Activated CD4-positive, alpha-beta T cell treated with anti-CD3 and anti-CD28 coated beads, Interleukin-2, Interleukin-6, amounts not matched to agents 100 ng/mL and 50 ng/mL, durations not matched to agents 16 hours and 8 hours (primary cell): ENCODE results near the gene NFATC1.
"Not testable (repeated sequence)": the region's sequence is repeated elsewhere in the genome, so short reads cannot be mapped to it uniquely, and the experiment has no call there.

Source experiments
- DNase-seq: peaks from one replicate; pipeline ENCODE4 v3.0.0-alpha.2; 2020

Gene NFATC1

GRCh38 chr18:79479116-79479760 is 83.5 kb downstream of the NFATC1 start:
- DNase-seq, result no peak

DNA sequence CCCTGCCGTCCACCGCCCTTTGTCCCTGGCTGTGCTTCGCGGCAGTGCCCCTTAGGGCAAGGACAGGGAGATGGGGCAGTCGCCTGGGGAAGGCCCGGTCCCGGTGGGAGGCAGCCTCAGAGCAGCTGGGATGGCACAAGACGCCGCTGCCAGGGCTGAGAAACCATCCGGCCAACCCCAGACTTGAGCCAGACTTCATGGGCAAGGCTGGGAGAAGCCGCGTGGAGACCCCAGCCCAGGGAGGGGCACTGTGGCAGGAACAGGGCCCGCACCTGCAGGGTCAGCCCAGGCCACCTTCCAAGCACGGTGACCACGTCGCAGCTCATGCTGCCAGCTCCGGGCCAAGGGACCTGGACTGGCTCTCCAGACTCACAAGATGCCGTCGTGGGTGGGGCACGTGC is 84.0 kb downstream of the NFATC1 start:
- no peak for DNase-seq

GRCh38 chr18:79480171-79481045 is 84.7 kb downstream of the NFATC1 start:
- DNase-seq, result no peak

DNA sequence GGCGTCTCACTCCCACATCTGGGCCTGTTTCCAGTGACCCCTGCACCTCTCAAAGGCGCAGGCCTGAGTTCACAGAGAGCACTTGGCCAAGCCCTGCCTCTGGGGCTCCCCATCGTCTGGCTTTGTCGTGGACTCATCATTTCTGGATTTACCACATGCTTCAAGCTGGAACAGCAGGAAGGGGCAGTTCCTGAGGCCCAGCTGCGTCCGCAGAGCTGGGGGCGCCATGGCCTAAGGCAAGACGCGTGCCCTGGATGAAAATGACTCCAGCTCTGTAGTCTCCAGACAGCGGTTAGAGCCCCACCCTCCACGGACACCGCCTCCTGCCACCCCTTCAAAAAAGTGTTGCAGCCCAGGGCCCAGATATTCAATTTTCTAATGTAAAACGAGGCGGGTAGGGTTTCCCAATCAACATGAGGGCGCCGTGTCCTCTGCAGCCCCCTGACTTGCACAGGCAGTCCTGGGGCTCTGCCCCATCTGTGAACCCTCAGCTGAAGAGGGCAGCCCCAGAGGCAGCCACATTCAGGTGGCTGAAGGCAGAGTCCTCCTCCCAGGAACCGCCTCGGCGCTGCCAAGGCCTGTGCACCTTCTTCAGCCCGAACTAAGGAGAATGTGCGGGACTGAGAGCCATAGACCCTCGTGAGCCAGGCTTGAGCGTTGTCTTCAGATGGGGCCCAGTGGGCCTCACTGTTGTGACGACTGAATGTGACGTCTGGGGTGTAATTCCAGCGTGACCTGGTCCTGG is 85.5 kb downstream of the NFATC1 start:
- no peak for DNase-seq

GRCh38 chr18:79483393-79483792 is 87.7 kb downstream of the NFATC1 start:
- DNase-seq, result not testable (repeated sequence)

GRCh38 chr18:79483971-79484491 is 88.3 kb downstream of the NFATC1 start:
- DNase-seq, result no peak

DNA sequence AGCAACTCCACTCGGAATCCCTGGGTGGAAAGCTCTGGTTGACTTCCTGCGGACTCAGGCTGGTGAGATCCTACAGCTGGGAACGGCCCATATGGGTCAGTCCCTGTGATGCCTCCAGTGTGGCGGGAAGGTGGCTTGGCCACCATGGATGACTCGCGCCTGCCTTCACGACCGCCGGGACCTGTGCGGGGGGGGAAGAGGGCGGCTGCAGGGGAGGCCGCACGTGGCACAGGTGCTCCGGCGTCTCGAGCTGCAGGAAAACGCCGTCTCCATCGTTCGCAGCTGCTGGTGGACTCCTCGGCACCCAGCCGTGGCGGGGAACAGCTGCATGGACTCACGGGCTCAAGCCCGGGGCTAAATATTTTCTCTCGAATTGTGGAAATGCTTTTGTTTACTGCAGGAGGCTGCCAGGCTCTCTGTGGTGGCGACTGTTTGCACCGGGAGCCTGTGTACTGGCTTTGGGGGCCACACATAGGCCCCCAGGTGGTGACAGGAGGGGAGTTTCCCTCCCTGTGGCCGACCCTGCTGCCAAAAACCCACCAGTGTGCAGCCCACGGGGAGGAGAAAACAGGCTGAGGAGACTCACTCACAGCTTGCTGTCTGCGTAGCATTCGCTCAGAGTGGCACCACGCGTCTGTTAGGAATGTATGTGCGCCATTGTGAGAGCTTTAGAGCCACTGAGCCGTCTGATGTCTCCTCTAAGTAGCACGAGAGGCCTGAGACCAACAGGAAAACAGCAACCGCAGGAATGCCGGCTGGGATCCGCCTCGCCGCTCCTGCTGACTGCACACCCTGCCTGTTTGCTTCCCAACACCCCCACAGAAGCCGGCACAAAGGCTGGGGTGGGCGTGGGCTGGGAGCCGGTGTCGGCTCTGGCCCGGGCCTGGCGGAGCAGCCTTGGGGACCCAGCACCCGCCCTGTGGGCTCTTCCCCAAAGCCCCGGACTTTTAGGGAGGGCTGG is 89.2 kb downstream of the NFATC1 start:
- no peak for DNase-seq

- DNase-seq, result no peak
Measured at GRCh38 chr18:79485788-79486355, 90.1 kb downstream of the NFATC1 start.

- no peak for DNase-seq
Measured at GRCh38 chr18:79486356-79487182, 90.8 kb downstream of the NFATC1 start.

GRCh38 chr18:79487183-79487800 is 91.6 kb downstream of the NFATC1 start:
- no peak for DNase-seq

DNA sequence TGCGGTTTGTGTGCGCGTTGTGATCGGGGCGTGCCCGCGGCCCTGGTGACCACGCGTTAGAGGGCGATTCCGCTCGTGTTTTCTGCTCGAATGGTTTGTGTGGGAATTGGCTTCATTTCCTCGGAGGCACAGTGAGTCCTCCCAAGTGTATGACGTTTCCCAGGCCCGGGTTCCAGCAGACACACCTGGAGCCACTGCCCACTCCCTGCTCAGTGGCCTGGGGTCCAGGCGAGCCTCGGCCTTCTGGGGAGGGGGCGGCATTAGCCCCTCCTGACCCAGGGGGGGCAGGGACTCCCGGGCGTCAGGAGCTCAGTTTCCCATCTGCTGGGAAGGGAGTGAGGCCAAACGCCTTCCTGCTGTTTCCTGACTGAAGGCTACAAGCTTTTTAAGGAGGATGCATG is 92.1 kb downstream of the NFATC1 start:
- DNase-seq, result no peak

- DNase-seq, result no peak
Measured at GRCh38 chr18:79488311-79489050, 92.8 kb downstream of the NFATC1 start.

GRCh38 chr18:79489051-79489898 is 93.5 kb downstream of the NFATC1 start:
- no peak for DNase-seq

GRCh38 chr18:79489899-79490625 is 94.3 kb downstream of the NFATC1 start:
- no peak for DNase-seq

DNA sequence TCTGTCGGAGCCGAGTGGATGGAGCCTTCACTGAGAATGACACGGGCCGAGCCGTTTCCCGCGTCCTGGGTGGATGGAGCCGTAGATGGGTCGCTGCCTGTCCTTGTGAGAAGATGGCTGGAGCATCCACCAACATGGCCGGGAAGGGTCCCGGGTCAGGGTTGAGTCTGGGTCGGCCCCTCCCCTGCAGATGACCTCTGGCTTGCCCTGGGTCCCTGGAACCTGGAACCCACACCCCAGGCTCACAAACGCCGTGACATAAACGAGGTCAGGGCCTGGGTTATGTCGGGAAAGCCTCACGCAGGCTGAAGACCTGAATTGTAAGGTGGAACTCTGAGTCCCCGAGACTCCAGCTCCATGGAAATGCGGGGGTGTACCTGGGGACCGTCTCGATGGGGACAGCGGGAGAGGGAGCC is 94.9 kb downstream of the NFATC1 start:
- no peak for DNase-seq

DNA sequence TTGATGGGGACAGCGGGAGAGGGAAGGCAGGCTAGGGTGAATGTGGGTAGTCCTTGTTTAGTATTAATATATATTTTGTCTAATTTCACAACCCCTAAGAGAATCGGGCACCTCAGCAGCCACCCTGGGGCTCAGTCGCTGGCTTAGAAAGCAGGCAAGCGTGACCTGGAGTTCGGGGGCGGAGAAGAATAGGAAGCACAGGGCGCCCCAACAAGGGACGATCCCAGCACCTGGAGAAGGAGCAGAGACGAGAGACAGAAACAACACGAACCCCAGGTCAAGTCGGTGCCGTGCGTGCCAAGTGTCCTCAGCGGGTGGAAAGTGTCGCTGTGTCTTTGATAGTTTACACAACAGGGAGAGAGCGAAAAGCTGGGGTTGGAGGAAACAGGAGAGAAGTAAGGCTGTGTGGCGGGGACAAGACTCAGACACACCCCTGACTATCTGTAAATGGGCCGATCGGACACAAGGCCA is 95.4 kb downstream of the NFATC1 start:
- DNase-seq, result no peak

GRCh38 chr18:79493211-79493800 is 97.6 kb downstream of the NFATC1 start:
- no peak for DNase-seq
